ENCODE results near the gene KIAA1671. TPM values are rescaled to one million over a fixed set of nuclear protein-coding genes. Genes with fewer than 3 reads are reported as not detected.

KIAA1671 gene
- polyA plus RNA-seq, 1 of the 3 experiments (the other 2 are of a cell fraction): 7.4 TPM

DNA sequence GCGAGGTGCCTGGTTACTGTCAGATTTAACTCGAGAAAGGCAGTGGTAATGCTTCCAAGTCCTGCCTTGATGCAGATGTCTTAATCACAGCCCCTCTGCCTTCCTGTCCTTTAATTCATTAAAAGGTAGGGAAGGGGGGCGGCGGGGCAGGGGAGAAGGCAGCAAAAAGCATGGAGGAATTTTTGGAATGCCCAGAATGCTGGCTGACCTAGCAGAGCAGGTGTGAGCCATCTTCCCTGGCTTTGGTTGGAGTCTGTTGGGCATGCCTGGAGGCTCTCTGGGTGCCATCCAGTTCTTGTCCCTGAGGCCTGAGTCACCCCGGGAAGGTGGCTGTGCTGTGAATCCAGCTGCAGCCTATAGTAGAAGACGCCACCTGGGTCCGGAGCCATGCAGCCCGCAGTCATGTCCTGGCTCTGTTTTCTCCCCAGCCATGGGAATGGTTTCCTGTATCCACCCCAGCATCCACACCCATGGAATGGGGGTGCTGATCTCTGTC lies 15.6 kb downstream of the KIAA1671 start (continued):
- TF ChIP-seq, protein P1, sequence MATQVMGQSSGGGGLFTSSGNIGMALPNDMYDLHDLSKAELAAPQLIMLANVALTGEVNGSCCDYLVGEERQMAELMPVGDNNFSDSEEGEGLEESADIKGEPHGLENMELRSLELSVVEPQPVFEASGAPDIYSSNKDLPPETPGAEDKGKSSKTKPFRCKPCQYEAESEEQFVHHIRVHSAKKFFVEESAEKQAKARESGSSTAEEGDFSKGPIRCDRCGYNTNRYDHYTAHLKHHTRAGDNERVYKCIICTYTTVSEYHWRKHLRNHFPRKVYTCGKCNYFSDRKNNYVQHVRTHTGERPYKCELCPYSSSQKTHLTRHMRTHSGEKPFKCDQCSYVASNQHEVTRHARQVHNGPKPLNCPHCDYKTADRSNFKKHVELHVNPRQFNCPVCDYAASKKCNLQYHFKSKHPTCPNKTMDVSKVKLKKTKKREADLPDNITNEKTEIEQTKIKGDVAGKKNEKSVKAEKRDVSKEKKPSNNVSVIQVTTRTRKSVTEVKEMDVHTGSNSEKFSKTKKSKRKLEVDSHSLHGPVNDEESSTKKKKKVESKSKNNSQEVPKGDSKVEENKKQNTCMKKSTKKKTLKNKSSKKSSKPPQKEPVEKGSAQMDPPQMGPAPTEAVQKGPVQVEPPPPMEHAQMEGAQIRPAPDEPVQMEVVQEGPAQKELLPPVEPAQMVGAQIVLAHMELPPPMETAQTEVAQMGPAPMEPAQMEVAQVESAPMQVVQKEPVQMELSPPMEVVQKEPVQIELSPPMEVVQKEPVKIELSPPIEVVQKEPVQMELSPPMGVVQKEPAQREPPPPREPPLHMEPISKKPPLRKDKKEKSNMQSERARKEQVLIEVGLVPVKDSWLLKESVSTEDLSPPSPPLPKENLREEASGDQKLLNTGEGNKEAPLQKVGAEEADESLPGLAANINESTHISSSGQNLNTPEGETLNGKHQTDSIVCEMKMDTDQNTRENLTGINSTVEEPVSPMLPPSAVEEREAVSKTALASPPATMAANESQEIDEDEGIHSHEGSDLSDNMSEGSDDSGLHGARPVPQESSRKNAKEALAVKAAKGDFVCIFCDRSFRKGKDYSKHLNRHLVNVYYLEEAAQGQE (IDR thresholded peaks at IDR 0.05; ENCODE audit: low read depth, low read length): no peak
- TF ChIP-seq RCOR1 (IDR thresholded peaks at IDR 0.05; ENCODE audit: low read length): no peak
- TF ChIP-seq, protein P2, sequence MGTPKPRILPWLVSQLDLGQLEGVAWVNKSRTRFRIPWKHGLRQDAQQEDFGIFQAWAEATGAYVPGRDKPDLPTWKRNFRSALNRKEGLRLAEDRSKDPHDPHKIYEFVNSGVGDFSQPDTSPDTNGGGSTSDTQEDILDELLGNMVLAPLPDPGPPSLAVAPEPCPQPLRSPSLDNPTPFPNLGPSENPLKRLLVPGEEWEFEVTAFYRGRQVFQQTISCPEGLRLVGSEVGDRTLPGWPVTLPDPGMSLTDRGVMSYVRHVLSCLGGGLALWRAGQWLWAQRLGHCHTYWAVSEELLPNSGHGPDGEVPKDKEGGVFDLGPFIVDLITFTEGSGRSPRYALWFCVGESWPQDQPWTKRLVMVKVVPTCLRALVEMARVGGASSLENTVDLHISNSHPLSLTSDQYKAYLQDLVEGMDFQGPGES (IDR thresholded peaks at IDR 0.05; ENCODE audit: low read depth, low read length): no peak
- no peak for TF ChIP-seq NRF1 (IDR thresholded peaks at IDR 0.05; ENCODE audit: low read depth, low read length)
- TF ChIP-seq JUND (IDR thresholded peaks at IDR 0.05): peak; percentile 59; the same call in 1 of the 2 replicates
- no peak for TF ChIP-seq ELF1 (IDR thresholded peaks at IDR 0.05)
- peak; percentile 45; the same call in 1 of the 2 replicates for TF ChIP-seq FOSL2 (IDR thresholded peaks at IDR 0.05; ENCODE audit: borderline replicate concordance, low read depth)
- peak; percentile 72; the same call in 1 of the 2 replicates for TF ChIP-seq RXRA (IDR thresholded peaks at IDR 0.05; ENCODE audit: borderline replicate concordance, low read depth)

DNA sequence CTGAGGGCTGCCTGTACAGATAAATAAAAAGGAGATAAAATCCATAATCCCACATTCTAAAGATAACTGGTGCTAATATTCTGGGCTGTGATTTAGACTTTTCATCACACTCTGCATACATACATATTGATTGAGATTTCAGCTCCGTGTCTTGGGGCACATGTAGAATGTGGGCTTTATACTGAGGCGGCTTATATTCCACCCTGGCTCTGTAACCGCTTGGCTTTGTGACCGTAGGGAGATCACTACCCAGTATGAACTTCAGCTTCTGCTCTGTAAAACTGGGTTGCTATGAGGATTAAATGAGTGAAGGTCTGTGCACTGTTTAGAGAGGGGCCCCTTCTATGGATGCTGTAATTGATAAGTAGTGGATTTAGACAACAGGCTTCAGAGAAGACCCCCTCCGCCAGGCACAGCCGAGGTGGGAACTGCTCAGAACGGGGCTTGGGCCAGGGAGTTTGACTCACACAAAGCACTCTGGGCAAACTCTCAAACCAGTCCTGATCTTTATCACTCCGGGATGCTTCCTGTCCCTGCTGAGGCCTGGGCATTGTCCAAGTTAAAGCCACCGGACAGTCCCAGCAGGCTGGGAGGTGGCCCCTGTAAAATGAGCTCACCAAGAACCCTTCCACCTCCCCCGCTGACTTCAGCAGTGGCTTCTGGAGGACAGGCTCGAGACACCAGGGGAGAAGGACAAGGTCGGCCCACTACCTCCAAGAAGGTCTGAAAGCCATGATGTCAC lies 17.2 kb downstream of the KIAA1671 start:
- Histone ChIP-seq H3K9ac (peak overlapping the region; percentile 53; the same call in 1 of the 2 replicates), H4K20me1 (ENCODE audit: insufficient read depth) (no peaks in the 10 kb centered on the region), H3K9me2 (no peaks in the 10 kb centered on the region), H2AFZ (ENCODE audit: low read depth) (0 out of 2 replicates have a peak overlapping the region, but pooled peaks have one; percentile 44), H3F3A (replicated peaks; ENCODE audit: insufficient read depth) (peaks cover 38% of the 10 kb centered on the region), H3K9me3 (no peaks in the 10 kb centered on the region), H3K36me3 (replicated peaks in 1 of 2; ENCODE audit: control insufficient read depth in 1 of 2, insufficient read depth in 2 of 2, low read length in 1 of 2) (no peaks in the 10 kb centered on the region), H3K79me2 (ENCODE audit: insufficient read depth) (peaks cover 44% of the 10 kb centered on the region), H3K4me3 (ENCODE audit: low read depth in 2 of 2, low read length in 1 of 2) (no peak overlapping the region; a peak in 1 of 4 replicates), H3K27ac (ENCODE audit: low read depth in 2 of 2, low read length in 1 of 2) (peak overlapping the region; percentile 96), H3K4me2 (peak overlapping the region; percentile 75), H3K27me3 (ENCODE audit: insufficient read depth) (no peaks in the 10 kb centered on the region), H3K4me1 (ENCODE audit: control insufficient read depth in 1 of 2, insufficient read depth in 2 of 2, low read depth in 1 of 2, low read length in 1 of 2) (peaks cover 27 to 30% of the 10 kb centered on the region in 2 experiments)
- WGBS (ENCODE audit: low lambda C conversion rate): 16% methylated on average over 7 of the region's 12 CpGs
- ChIA-PET POLR2A (interaction anchor here (0.6 kb wide), 1 partner anchor 160 kb away, joined by 4 read pairs; no protein-coding TSS in a partner anchor), CTCF (interaction anchor here (1.0 to 2.6 kb wide), 4 partner anchors 18 to 88 kb away, joined by 4 to 14 read pairs (median 6); no protein-coding TSS in a partner anchor)
- DNase-seq: peak; percentile 85
- peak; percentile 87; the same call in 1 of the 2 replicates for TF ChIP-seq RXRA (IDR thresholded peaks at IDR 0.05; ENCODE audit: borderline replicate concordance, low read depth)
- no peak for TF ChIP-seq RAD21 (IDR thresholded peaks at IDR 0.05; ENCODE audit: low read length)
- TF ChIP-seq RCOR1 (IDR thresholded peaks at IDR 0.05; ENCODE audit: low read length): peak; percentile 75
- TF ChIP-seq MEF2A (IDR thresholded peaks at IDR 0.05; ENCODE audit: borderline replicate concordance, low read depth): no peak
- TF ChIP-seq SIN3A (IDR thresholded peaks at IDR 0.05; ENCODE audit: borderline replicate concordance, low read depth, low read length): peak; percentile 50; the same call in 1 of the 2 replicates
- peak; percentile 75 for TF ChIP-seq FOSL2 (IDR thresholded peaks at IDR 0.05; ENCODE audit: borderline replicate concordance, low read depth)
- peak; percentile 36; the same call in 1 of the 2 replicates for TF ChIP-seq TAF1 (IDR thresholded peaks at IDR 0.05; ENCODE audit: borderline replicate concordance, low read depth, low read length)
- no peak for TF ChIP-seq FOXJ3 (CRISPR knock-in tag; IDR thresholded peaks at IDR 0.05)
- TF ChIP-seq, protein P3, sequence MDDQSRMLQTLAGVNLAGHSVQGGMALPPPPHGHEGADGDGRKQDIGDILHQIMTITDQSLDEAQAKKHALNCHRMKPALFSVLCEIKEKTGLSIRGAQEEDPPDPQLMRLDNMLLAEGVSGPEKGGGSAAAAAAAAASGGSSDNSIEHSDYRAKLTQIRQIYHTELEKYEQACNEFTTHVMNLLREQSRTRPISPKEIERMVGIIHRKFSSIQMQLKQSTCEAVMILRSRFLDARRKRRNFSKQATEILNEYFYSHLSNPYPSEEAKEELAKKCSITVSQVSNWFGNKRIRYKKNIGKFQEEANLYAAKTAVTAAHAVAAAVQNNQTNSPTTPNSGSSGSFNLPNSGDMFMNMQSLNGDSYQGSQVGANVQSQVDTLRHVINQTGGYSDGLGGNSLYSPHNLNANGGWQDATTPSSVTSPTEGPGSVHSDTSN (IDR thresholded peaks at IDR 0.05): peak; percentile 94
- TF ChIP-seq FOXM1 (IDR thresholded peaks at IDR 0.05; ENCODE audit: low read depth): peak; percentile 89
- TF ChIP-seq NFIC (IDR thresholded peaks at IDR 0.05; ENCODE audit: borderline replicate concordance): peak; percentile 97
- TF ChIP-seq, protein P2 (IDR thresholded peaks at IDR 0.05; ENCODE audit: low read depth, low read length): no peak
- 0 out of 2 replicates have a peak, but pooled peaks have one; percentile 43 for TF ChIP-seq YY1 (IDR thresholded peaks at IDR 0.05; ENCODE audit: low read depth)
- peak; percentile 28; the same call in 1 of the 2 replicates for TF ChIP-seq MXI1 (IDR thresholded peaks at IDR 0.05; ENCODE audit: low read depth, low read length)
- no peak for TF ChIP-seq CHD2 (IDR thresholded peaks at IDR 0.05; ENCODE audit: low read length, partially characterized antibody)
- TF ChIP-seq ELF1 (IDR thresholded peaks at IDR 0.05): no peak
- TF ChIP-seq, protein P4, sequence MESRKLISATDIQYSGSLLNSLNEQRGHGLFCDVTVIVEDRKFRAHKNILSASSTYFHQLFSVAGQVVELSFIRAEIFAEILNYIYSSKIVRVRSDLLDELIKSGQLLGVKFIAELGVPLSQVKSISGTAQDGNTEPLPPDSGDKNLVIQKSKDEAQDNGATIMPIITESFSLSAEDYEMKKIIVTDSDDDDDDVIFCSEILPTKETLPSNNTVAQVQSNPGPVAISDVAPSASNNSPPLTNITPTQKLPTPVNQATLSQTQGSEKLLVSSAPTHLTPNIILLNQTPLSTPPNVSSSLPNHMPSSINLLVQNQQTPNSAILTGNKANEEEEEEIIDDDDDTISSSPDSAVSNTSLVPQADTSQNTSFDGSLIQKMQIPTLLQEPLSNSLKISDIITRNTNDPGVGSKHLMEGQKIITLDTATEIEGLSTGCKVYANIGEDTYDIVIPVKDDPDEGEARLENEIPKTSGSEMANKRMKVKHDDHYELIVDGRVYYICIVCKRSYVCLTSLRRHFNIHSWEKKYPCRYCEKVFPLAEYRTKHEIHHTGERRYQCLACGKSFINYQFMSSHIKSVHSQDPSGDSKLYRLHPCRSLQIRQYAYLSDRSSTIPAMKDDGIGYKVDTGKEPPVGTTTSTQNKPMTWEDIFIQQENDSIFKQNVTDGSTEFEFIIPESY (IDR thresholded peaks at IDR 0.05; ENCODE audit: borderline replicate concordance, low read depth): peak; percentile 73
